Panc1 (cell line): ENCODE data around the gene C11orf98.

Experiments
- CTCF ChIP-seq: fragments of 450-650 bp; IDR thresholded peaks from 2 replicates; pipeline ENCODE4 v1.5.1; 2017; ENCODE audit warnings: mild to moderate bottlenecking
- POLR2AphosphoS5 ChIP-seq: IDR thresholded peaks from 2 replicates; pipeline ENCODE4 v1.6.1; 2012; ENCODE audit warnings: mild to moderate bottlenecking, low read depth, low read length, moderate library complexity
- TCF7L2 ChIP-seq: IDR thresholded peaks from 2 replicates; pipeline ENCODE4 v1.6.1; 2011; ENCODE audit warnings: mild to moderate bottlenecking, low read depth, low read length, inconsistent platforms

GRCh38 chr11:62654297-62654696 lies 10.7 kb downstream of the C11orf98 start:
- TF ChIP-seq CTCF (no peak), TCF7L2 (no peak), POLR2AphosphoS5 (no peak)
